Osteocyte (in vitro differentiated cells): ENCODE data around the gene UBXN11. TPM values are rescaled to one million over a fixed set of nuclear protein-coding genes. Genes with fewer than 3 reads are reported as not detected.

ENCODE experiments used
- DNase-seq: peaks from one replicate; pipeline ENCODE4 v3.0.0; 2021; ENCODE audit warnings: mixed read lengths; ENCODE audit not compliant: unreplicated experiment; ENCODE audit errors: extremely low spot score
- H3K27ac Mint-ChIP-seq: one replicate; pipeline ENCODE4 v1.8.0; 2021; ENCODE audit warnings: mild to moderate bottlenecking, mixed read lengths; ENCODE audit not compliant: unreplicated experiment
- H3K27me3 Mint-ChIP-seq: one replicate; pipeline ENCODE4 v1.8.0; 2021; ENCODE audit warnings: mixed read lengths; ENCODE audit not compliant: unreplicated experiment
- H3K36me3 Mint-ChIP-seq: one replicate; pipeline ENCODE4 v1.8.0; 2021; ENCODE audit warnings: mixed read lengths; ENCODE audit not compliant: unreplicated experiment
- H3K4me1 Mint-ChIP-seq: one replicate; pipeline ENCODE4 v1.8.0; 2021; ENCODE audit warnings: mixed read lengths; ENCODE audit not compliant: unreplicated experiment
- H3K4me3 Mint-ChIP-seq: one replicate; pipeline ENCODE4 v1.8.0; 2021; ENCODE audit warnings: mild to moderate bottlenecking, moderate library complexity, mixed read lengths; ENCODE audit not compliant: unreplicated experiment
- H3K9me3 Mint-ChIP-seq: one replicate; pipeline ENCODE4 v1.8.0; 2021; ENCODE audit warnings: mixed read lengths; ENCODE audit not compliant: unreplicated experiment
- CTCF ChIP-seq: fragments of 200-600 bp; sonication (generic); IDR thresholded peaks from 2 replicates; pipeline ENCODE4 v1.5.0; 2021; ENCODE audit warnings: antibody characterized with exemption, mild to moderate bottlenecking, moderate library complexity
- total RNA-seq: library from RNA; stranded (reverse); gene quantifications from 2 replicates; pipeline ENCODE4 v1.2.1, GENCODE V29; 2021

The UBXN11 gene
- total RNA-seq, 1 donor from 2014 or later = 17.0 TPM

GRCh38 chr1:26349877-26350244 lies 43.4 kb upstream of the UBXN11 start:
- peaks cover 1% of the 10 kb centered on the region for H3K4me1 Mint-ChIP-seq
- H3K36me3 Mint-ChIP-seq = no peaks in the 10 kb centered on the region
- H3K27ac Mint-ChIP-seq = no peak overlapping the region
- no peak for TF ChIP-seq CTCF
- no peak for DNase-seq
- no peak overlapping the region for H3K4me3 Mint-ChIP-seq
- H3K27me3 Mint-ChIP-seq = no peaks in the 10 kb centered on the region
- no peaks in the 10 kb centered on the region for H3K9me3 Mint-ChIP-seq

GRCh38 chr1:26349188-26349876 lies 42.9 kb upstream of the UBXN11 start:
- H3K4me1 Mint-ChIP-seq = peaks cover 1% of the 10 kb centered on the region
- no peak overlapping the region for H3K4me3 Mint-ChIP-seq
- no peak for DNase-seq
- TF ChIP-seq CTCF = no peak
- no peak overlapping the region for H3K27ac Mint-ChIP-seq
- no peaks in the 10 kb centered on the region for H3K36me3 Mint-ChIP-seq
- H3K27me3 Mint-ChIP-seq = no peaks in the 10 kb centered on the region
- no peaks in the 10 kb centered on the region for H3K9me3 Mint-ChIP-seq

GRCh38 chr1:26346274-26347033 lies 40.0 kb upstream of the UBXN11 start:
- H3K27ac Mint-ChIP-seq = no peak overlapping the region
- H3K4me1 Mint-ChIP-seq = peaks cover 1% of the 10 kb centered on the region
- H3K4me3 Mint-ChIP-seq = no peak overlapping the region
- H3K36me3 Mint-ChIP-seq = no peaks in the 10 kb centered on the region
- H3K27me3 Mint-ChIP-seq = peaks cover 11% of the 10 kb centered on the region
- TF ChIP-seq CTCF = no peak
- DNase-seq = no peak
- no peaks in the 10 kb centered on the region for H3K9me3 Mint-ChIP-seq

- Mint-ChIP-seq H3K27me3 (peaks cover 11% of the 10 kb centered on the region), H3K4me1 (no peaks in the 10 kb centered on the region), H3K27ac (no peak overlapping the region), H3K4me3 (no peak overlapping the region), H3K9me3 (no peaks in the 10 kb centered on the region), H3K36me3 (no peaks in the 10 kb centered on the region)
- no peak for DNase-seq
- TF ChIP-seq CTCF = no peak
Observed at GRCh38 chr1:26345718-26346117, 39.3 kb upstream of the UBXN11 start.

- H3K9me3 Mint-ChIP-seq = no peaks in the 10 kb centered on the region
- no peak for TF ChIP-seq CTCF
- H3K36me3 Mint-ChIP-seq = no peaks in the 10 kb centered on the region
- H3K27me3 Mint-ChIP-seq = peaks cover 13% of the 10 kb centered on the region
- no peaks in the 10 kb centered on the region for H3K4me1 Mint-ChIP-seq
- H3K4me3 Mint-ChIP-seq = no peak overlapping the region
- no peak for DNase-seq
- H3K27ac Mint-ChIP-seq = no peak overlapping the region
Observed at GRCh38 chr1:26344147-26344920, 37.9 kb upstream of the UBXN11 start.
